PC-9 (cell line): ENCODE measurements around the gene RPL38. TPM values are rescaled to one million over a fixed set of nuclear protein-coding genes. Genes with fewer than 3 reads are reported as not detected.
A peak's percentile ranks its signal among the peaks of the same experiment; 100 is the strongest.

Source experiments
- BruUV-seq: library from RNA; stranded (reverse); fragments of 400-500 nt; replicated peaks from 2 replicates; lab custom pipeline; 2021; lab: Mats Ljungman, UMichigan
- CTCF ChIA-PET: fragments of 300-600 bp; sonication (Branson Sonifier 250); formaldehyde crosslinking; loops from one replicate; lab custom pipeline; 2022; ENCODE audit warnings: antibody characterized with exemption; lab: Charles Lee
- POLR2A ChIA-PET: fragments of 300-600 bp; sonication (Branson Sonifier 250); formaldehyde crosslinking; loops from one replicate; lab custom pipeline; 2022; ENCODE audit warnings: antibody characterized with exemption; ENCODE audit not compliant: unreplicated experiment; lab: Charles Lee
- DNase-seq, 2 experiments: peaks; one replicate each; pipeline versions ENCODE4 v3.0.0 to v3.0.0-alpha.2; 2015 to 2022; ENCODE audit warnings: mixed read lengths in 1 of 2
- H2AFZ ChIP-seq: fragments of 200-600 bp; sonication (generic); 2 replicates; pipeline ENCODE4 v1.8.1; 2017; ENCODE audit warnings: antibody characterized with exemption
- H3F3A ChIP-seq: fragments of 200-600 bp; sonication (generic); 2 replicates; pipeline ENCODE4 v1.8.1; 2017; ENCODE audit warnings: antibody characterized with exemption, mild to moderate bottlenecking, low read depth; ENCODE audit not compliant: insufficient read depth
- H3K27ac ChIP-seq: fragments of 200-600 bp; sonication (generic); 2 replicates; pipeline ENCODE4 v1.6.1; 2016; ENCODE audit warnings: mixed run types
- H3K27me3 ChIP-seq: fragments of 200-600 bp; sonication (generic); 2 replicates; pipeline ENCODE4 v1.6.1; 2016; ENCODE audit warnings: low read depth, mixed run types; ENCODE audit not compliant: insufficient read depth
- H3K36me3 ChIP-seq: fragments of 200-600 bp; sonication (generic); 2 replicates; pipeline ENCODE4 v1.6.1; 2016; ENCODE audit warnings: low read depth, mixed run types
- H3K4me1 ChIP-seq: fragments of 200-600 bp; sonication (generic); replicated peaks from 2 replicates; pipeline ENCODE4 v1.6.1; 2016; ENCODE audit warnings: mixed run types; ENCODE audit not compliant: insufficient read depth
- H3K4me2 ChIP-seq: fragments of 200-600 bp; sonication (generic); 2 replicates; pipeline ENCODE4 v1.6.1; 2017; ENCODE audit warnings: mixed run types
- H3K4me3 ChIP-seq: fragments of 200-600 bp; sonication (generic); 2 replicates; pipeline ENCODE4 v1.6.1; 2016; ENCODE audit warnings: mixed run types
- H3K79me2 ChIP-seq: fragments of 200-600 bp; sonication (generic); 2 replicates; pipeline ENCODE4 v1.6.1; 2017; ENCODE audit warnings: low read depth, mixed run types
- H3K9me2 ChIP-seq: fragments of 200-600 bp; sonication (generic); 2 replicates; pipeline ENCODE4 v1.8.1; 2017; ENCODE audit warnings: mild to moderate bottlenecking; ENCODE audit not compliant: insufficient read depth
- H3K9me3 ChIP-seq: fragments of 200-600 bp; sonication (generic); 2 replicates; pipeline ENCODE4 v1.8.1; 2016; ENCODE audit warnings: low read depth; ENCODE audit not compliant: insufficient read depth
- H4K20me1 ChIP-seq: fragments of 200-600 bp; sonication (generic); 2 replicates; pipeline ENCODE4 v1.8.1; 2017; ENCODE audit not compliant: insufficient read depth
- EZH2 ChIP-seq: fragments of 200-600 bp; sonication (generic); IDR thresholded peaks from 2 replicates; pipeline ENCODE4 v1.8.0; 2017; ENCODE audit warnings: antibody characterized with exemption, low read depth
- intact Hi-C: fragments of 100-400 bp; cut with micrococcal nuclease; formaldehyde crosslinking; loops from one replicate; pipeline ENCODE4 v1.10.0; 2022; ENCODE audit not compliant: unreplicated experiment
- total RNA-seq: library from RNA; stranded (reverse); gene quantifications from 2 replicates; pipeline ENCODE4 v1.2.3, GENCODE V29; 2021
- TF ChIP-seq, protein P1 (sequence below): fragments of 200-600 bp; sonication (generic); conservative IDR thresholded peaks from 2 replicates; pipeline ENCODE4 v1.6.1; 2017; ENCODE audit warnings: mixed run types, antibody characterized with exemption, mild to moderate bottlenecking, moderate library complexity

Gene RPL38
- total RNA-seq, 1 experiment from 2014 or later = 961 TPM

GRCh38 chr17:74201250-74201649, 2.2 kb upstream of the RPL38 start:
- H3K27me3 ChIP-seq = peaks cover 68% of the 10 kb centered on the region
- H3K36me3 ChIP-seq = peaks cover 21% of the 10 kb centered on the region
- POLR2A ChIA-PET = no interaction called here
- H4K20me1 ChIP-seq = peaks cover 17% of the 10 kb centered on the region
- no peaks in the 10 kb centered on the region for H3K9me2 ChIP-seq
- intact Hi-C loops = no loop called here
- TF ChIP-seq, protein P1, sequence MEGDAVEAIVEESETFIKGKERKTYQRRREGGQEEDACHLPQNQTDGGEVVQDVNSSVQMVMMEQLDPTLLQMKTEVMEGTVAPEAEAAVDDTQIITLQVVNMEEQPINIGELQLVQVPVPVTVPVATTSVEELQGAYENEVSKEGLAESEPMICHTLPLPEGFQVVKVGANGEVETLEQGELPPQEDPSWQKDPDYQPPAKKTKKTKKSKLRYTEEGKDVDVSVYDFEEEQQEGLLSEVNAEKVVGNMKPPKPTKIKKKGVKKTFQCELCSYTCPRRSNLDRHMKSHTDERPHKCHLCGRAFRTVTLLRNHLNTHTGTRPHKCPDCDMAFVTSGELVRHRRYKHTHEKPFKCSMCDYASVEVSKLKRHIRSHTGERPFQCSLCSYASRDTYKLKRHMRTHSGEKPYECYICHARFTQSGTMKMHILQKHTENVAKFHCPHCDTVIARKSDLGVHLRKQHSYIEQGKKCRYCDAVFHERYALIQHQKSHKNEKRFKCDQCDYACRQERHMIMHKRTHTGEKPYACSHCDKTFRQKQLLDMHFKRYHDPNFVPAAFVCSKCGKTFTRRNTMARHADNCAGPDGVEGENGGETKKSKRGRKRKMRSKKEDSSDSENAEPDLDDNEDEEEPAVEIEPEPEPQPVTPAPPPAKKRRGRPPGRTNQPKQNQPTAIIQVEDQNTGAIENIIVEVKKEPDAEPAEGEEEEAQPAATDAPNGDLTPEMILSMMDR = no peak
- peak; percentile 37; the same call in 1 of the 2 replicates for TF ChIP-seq EZH2
- no peak overlapping the region for H3K4me2 ChIP-seq
- no TSS peak for BruUV-seq
- H2AFZ ChIP-seq = no peak overlapping the region
- no peaks in the 10 kb centered on the region for H3K9me3 ChIP-seq
- no peak overlapping the region for H3K27ac ChIP-seq
- CTCF ChIA-PET = interaction anchor here (1.2 kb wide), 1 partner anchor 27 kb away, joined by 3 read pairs; no protein-coding TSS in a partner anchor
- no peak for DNase-seq
- H3K4me1 ChIP-seq = peaks cover 16% of the 10 kb centered on the region
- H3K4me3 ChIP-seq = no peak overlapping the region
- H3F3A ChIP-seq = peaks cover 17% of the 10 kb centered on the region
- peaks cover 27% of the 10 kb centered on the region for H3K79me2 ChIP-seq

- no peak overlapping the region for H3K4me3 ChIP-seq
- peaks cover 24% of the 10 kb centered on the region for H3F3A ChIP-seq
- ChIA-PET CTCF (no interaction called here), POLR2A (no interaction called here)
- H3K4me2 ChIP-seq = no peak overlapping the region
- TF ChIP-seq EZH2 = 0 out of 2 replicates have a peak, but pooled peaks have one; percentile 18
- TF ChIP-seq, protein P1 = no peak
- no peak overlapping the region for H3K27ac ChIP-seq
- peaks cover 17% of the 10 kb centered on the region for H3K4me1 ChIP-seq
- intact Hi-C loops = no loop called here
- H3K27me3 ChIP-seq = peaks cover 62% of the 10 kb centered on the region
- no TSS peak for BruUV-seq
- H3K9me2 ChIP-seq = no peaks in the 10 kb centered on the region
- no peak overlapping the region for H2AFZ ChIP-seq
- H3K36me3 ChIP-seq = peaks cover 26% of the 10 kb centered on the region
- DNase-seq = no peak
- H3K79me2 ChIP-seq = peaks cover 34% of the 10 kb centered on the region
- no peaks in the 10 kb centered on the region for H3K9me3 ChIP-seq
- peaks cover 24% of the 10 kb centered on the region for H4K20me1 ChIP-seq
Measured at GRCh38 chr17:74201948-74202347, 1.5 kb upstream of the RPL38 start.

GRCh38 chr17:74202938-74203337, 540 bp upstream of the RPL38 start:
- BruUV-seq = no TSS peak
- H3F3A ChIP-seq = peaks cover 34% of the 10 kb centered on the region
- no peak overlapping the region for H3K27ac ChIP-seq
- peaks cover 53% of the 10 kb centered on the region for H3K27me3 ChIP-seq
- H3K4me2 ChIP-seq = no peak overlapping the region
- no peak overlapping the region for H2AFZ ChIP-seq
- peaks cover 17% of the 10 kb centered on the region for H3K4me1 ChIP-seq
- no peak for TF ChIP-seq EZH2
- TF ChIP-seq, protein P1 = no peak
- DNase-seq = no peak
- no peak overlapping the region for H3K4me3 ChIP-seq
- H4K20me1 ChIP-seq = peaks cover 34% of the 10 kb centered on the region
- intact Hi-C loops = no loop called here
- POLR2A ChIA-PET = no interaction called here
- H3K36me3 ChIP-seq = peaks cover 34% of the 10 kb centered on the region
- H3K9me3 ChIP-seq = no peaks in the 10 kb centered on the region
- no peaks in the 10 kb centered on the region for H3K9me2 ChIP-seq
- peaks cover 44% of the 10 kb centered on the region for H3K79me2 ChIP-seq
- CTCF ChIA-PET = interaction anchor here (0.6 to 1.0 kb wide), 3 partner anchors 31 to 1475 kb away, joined by 3 to 16 read pairs (median 6); no protein-coding TSS in a partner anchor
